ENCODE measurements around the gene PIP5K1A. TPM values are rescaled to one million over a fixed set of nuclear protein-coding genes. Genes with fewer than 3 reads are reported as not detected.

PIP5K1A gene
- total RNA-seq, 1 donor from 2014 or later, result 61.1 TPM

DNA sequence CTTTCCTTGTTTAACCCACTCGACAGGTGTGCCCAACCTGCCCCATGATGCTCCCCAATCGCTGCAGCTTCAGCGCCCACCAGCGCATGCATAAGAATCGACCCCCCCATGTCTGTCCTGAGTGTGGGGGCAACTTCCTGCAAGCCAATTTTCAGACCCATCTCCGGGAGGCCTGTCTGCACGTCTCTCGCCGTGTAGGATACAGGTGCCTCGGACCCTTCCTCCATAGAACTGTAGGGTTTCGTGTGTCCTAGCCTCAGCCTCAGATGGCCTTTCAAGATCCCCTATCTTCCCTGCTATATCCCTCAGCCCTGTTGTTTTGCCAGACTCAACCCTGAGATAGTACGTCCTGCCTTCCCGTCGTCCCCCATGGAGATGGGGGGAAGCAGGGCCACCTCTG is 90.2 kb downstream of the PIP5K1A start:
- no peak for DNase-seq (ENCODE audit: low read depth, low spot score)

DNA sequence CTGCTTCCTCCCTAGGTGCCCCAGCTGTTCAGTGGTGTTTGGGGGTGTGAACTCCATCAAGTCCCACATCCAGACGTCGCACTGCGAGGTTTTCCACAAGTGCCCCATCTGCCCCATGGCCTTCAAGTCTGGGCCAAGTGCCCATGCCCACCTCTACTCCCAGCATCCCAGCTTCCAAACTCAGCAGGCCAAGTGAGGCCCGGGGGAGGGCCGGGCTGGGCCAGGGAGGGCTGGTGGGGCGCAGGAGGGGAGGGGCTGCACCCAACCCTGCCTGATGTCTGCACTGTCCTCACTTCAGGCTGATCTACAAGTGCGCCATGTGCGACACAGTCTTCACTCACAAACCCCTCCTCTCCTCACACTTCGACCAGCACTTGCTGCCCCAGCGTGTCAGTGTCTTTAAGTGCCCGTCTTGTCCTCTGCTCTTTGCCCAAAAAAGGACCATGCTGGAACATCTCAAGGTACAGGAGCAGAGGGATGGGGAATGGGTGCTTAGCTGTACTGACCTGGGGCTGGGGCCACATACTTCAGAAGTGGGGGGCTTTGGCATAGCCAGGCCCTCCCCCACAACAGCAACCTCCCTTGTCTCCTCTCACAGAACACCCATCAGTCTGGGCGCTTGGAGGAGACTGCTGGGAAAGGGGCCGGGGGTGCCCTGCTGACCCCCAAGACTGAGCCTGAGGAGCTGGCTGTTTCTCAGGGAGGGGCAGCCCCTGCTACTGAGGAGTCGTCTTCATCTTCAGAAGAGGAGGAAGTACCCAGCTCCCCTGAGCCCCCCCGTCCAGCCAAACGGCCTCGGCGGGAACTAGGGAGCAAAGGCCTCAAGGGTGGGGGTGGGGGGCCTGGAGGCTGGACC is 91.0 kb downstream of the PIP5K1A start:
- no peak for DNase-seq (ENCODE audit: low read depth, low spot score)

DNA sequence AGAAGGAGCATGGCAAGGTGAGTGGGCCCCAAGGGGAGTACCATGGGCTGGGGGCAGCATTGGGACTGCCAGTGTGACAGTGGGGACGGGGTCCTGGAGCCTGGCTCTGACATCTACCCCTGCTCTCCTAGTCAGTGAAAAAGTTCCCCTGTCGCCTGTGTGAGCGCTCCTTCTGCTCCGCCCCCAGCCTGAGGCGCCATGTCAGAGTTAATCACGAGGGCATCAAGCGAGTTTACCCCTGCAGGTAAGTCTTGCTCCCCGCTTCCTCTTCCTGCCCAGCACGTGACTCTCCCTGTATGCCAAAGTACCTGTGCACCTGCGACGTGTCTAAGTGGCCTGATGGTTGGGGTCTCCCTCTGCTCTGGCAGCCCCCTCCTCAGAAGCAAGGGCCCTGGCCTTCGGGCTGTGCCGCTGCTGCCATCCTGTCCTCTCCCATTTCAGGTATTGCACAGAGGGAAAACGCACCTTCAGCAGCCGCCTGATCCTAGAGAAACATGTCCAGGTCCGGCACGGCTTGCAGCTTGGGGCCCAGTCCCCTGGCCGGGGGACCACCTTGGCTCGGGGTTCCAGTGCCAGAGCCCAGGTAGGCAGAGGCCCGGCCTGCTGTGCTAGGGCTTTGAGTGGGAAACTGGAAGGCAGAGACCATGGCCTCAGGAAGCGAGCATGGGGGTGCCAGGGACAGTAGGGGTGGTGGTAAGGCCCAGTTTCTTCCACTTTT is 91.8 kb downstream of the PIP5K1A start:
- no peak for DNase-seq (ENCODE audit: low read depth, low spot score)

DNA sequence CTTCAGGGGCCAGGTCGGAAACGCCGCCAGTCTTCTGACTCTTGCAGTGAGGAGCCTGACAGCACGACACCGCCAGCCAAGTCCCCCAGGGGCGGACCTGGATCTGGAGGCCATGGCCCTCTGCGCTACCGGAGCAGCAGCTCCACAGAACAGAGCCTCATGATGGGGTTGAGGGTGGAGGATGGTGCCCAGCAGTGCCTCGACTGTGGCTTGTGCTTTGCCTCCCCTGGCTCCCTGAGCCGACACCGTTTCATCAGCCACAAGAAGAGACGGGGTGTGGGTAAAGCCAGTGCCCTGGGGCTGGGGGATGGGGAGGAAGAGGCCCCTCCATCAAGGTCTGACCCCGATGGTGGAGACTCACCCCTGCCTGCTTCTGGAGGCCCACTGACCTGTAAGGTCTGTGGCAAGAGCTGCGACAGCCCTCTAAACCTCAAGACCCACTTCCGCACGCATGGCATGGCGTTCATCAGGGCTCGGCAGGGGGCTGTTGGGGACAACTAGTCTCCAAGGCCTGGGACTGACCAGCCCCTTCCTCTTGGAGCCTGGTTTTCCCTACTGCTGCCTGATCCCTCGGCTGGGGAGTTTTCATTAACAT is 92.5 kb downstream of the PIP5K1A start:
- no peak for DNase-seq (ENCODE audit: low read depth, low spot score)

DNA sequence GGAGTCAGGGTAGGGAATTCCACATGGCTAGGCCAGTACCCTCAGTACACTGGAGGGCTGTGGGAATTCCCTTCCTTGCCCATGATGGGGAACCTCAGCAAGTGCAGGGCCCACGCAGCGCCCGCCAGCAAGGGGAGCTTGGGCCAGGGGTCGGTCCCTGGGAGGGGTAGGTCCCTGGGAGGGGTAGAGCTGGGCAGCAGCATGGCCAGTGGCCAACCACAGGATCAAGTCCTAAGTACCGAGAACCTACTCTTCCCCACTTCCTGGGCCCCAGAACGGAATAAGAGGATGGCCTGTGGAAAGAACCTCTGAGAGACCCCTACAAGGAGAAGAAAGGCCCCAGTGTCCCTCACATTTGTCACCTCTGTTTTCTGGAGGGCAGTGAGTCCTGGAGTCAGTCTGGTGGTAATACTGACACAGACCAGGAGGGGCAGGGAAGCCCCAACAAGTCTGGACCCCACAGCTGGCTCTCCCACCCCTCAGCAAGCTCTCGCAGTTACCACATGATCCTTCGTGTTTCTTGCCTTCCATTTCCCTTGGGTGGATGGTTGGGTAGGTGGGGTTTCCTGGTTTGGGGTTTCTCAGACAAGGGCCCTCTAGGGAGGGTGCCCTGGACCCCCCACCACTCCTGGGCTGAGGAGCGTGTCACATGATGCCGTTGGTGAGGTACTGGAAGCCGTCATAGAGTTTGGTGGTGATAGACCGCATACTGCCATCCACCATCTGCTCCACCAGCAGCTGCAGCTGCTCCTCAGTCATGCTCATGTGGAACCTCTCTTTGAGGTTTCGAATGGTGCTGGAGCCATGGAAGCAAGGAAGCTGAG is 94.1 kb downstream of the PIP5K1A start:
- DNase-seq (ENCODE audit: low read depth, low spot score), result no peak

DNA sequence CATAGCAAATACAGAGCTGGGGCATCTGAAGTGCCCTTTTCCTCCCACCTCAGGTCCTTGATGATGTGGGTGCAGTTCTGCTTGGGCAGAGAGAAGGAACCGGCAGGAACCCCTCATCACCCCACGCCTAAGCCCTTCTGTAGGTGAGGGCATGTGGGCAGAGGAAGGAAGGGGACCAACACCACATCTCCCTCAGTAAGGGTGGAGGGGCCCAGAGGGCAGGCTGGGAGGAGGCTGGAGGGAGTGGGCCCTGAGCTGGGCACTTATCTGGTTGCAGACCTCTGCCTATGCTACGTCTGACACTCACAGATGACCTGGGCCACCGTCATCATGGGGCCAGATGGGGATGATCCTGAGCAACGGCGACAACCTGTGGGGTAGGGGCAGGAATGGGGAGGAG is 94.7 kb downstream of the PIP5K1A start:
- DNase-seq (ENCODE audit: low read depth, low spot score), result no peak

DNA sequence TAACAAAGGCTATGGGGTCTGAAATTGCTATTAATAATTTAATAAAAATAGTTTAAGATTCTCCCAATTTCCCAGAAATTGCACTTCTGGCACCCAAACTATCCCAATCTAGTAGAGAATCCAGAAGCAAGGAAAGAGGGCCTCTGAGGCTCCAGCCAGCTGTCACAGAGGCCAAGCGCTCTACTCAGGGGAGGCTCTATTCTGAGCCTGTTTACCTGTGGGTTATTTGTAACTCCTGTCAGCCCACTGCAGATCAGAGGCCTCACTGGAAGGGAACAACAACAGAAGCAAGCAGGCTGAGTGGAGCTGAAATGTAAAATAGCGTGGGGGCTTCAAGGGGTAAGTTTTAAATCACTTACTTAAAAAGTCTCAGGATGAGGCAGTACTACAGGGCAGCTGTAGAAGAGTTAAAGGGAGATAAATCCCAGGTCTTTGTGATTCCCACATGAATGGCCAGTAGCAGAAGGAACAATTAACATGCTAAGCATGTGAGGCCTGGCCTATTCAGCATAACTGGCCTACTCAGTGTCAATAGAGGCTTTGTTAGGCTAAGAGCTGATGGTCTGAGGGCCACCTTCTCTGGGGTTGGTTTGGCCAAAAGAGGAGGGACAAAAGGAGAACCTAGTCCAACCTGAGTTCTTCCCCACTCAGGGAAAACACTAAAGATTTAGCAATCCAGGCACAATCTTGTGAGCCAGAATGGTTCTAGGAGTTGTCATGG is 96.5 kb downstream of the PIP5K1A start:
- no peak for DNase-seq (ENCODE audit: low read depth, low spot score)

Other genes with a start within 250 kb of the PIP5K1A start
- 87.4 and 121 TPM in 2 replicates for gene CERS2, start 223.7 kb upstream of the PIP5K1A start, total RNA-seq
- not detected in 2 replicates for gene ANXA9, start 216.3 kb upstream of the PIP5K1A start, total RNA-seq
- gene MINDY1, start 191.7 kb upstream of the PIP5K1A start, total RNA-seq, result 8.9 and 12.0 TPM in 2 replicates
- gene PRUNE1, start 190.1 kb upstream of the PIP5K1A start, total RNA-seq, result 4.1 and 7.7 TPM in 2 replicates
- 0.07 and 0.11 TPM in 2 replicates for gene BNIPL, start 162.0 kb upstream of the PIP5K1A start, total RNA-seq
- 1.1 and 1.4 TPM in 2 replicates for gene C1orf56, start 150.8 kb upstream of the PIP5K1A start, total RNA-seq
- gene CDC42SE1, start 138.9 kb upstream of the PIP5K1A start, total RNA-seq, result 59.9 and 70.5 TPM in 2 replicates
- 4.3 and 4.9 TPM in 2 replicates for gene MLLT11, start 138.2 kb upstream of the PIP5K1A start, total RNA-seq
- 6.4 and 9.8 TPM in 2 replicates for gene GABPB2, start 127.8 kb upstream of the PIP5K1A start, total RNA-seq
- 5.3 and 19.5 TPM in 2 replicates for gene SEMA6C, start 51.9 kb upstream of the PIP5K1A start, total RNA-seq
- gene TNFAIP8L2, start 41.9 kb upstream of the PIP5K1A start, total RNA-seq, result 0.13 and 0.35 TPM in 2 replicates
- gene LYSMD1, start 32.6 kb upstream of the PIP5K1A start, total RNA-seq, result 3.1 and 5.6 TPM in 2 replicates
- 30.2 and 37.2 TPM in 2 replicates for gene SCNM1, start 32.4 kb upstream of the PIP5K1A start, total RNA-seq
- not detected in 2 replicates for gene TMOD4, start 22.6 kb upstream of the PIP5K1A start, total RNA-seq
- gene VPS72, start 8.4 kb upstream of the PIP5K1A start, total RNA-seq, result 63.3 and 65.7 TPM in 2 replicates
- gene PSMD4, start 56.2 kb downstream of the PIP5K1A start, total RNA-seq, result 263 and 288 TPM in 2 replicates
- 6.2 and 6.9 TPM in 2 replicates for gene ZNF687, start 83.7 kb downstream of the PIP5K1A start, total RNA-seq
- gene PI4KB, start 128.9 kb downstream of the PIP5K1A start, total RNA-seq, result 39.4 and 50.7 TPM in 2 replicates
- gene RFX5, start 148.7 kb downstream of the PIP5K1A start, total RNA-seq, result 51.0 and 68.5 TPM in 2 replicates
- gene SELENBP1, start 174.2 kb downstream of the PIP5K1A start, total RNA-seq, result 9.4 and 11.7 TPM in 2 replicates
- 482 and 509 TPM in 2 replicates for gene PSMB4, start 201.0 kb downstream of the PIP5K1A start, total RNA-seq